GM19351 (cell line): Measurements from ENCODE around the gene PDZD8.
"Not testable (repeated sequence)": the region's sequence is repeated elsewhere in the genome, so short reads cannot be mapped to it uniquely, and the experiment has no call there.

Experiments used
- ATAC-seq: cut with Tn5 transposase; IDR thresholded peaks from one replicate; pipeline ENCODE4 v1.9.1; 2021; ENCODE audit warnings: mild to moderate bottlenecking, moderate library complexity; ENCODE audit not compliant: unreplicated experiment

Gene PDZD8

DNA sequence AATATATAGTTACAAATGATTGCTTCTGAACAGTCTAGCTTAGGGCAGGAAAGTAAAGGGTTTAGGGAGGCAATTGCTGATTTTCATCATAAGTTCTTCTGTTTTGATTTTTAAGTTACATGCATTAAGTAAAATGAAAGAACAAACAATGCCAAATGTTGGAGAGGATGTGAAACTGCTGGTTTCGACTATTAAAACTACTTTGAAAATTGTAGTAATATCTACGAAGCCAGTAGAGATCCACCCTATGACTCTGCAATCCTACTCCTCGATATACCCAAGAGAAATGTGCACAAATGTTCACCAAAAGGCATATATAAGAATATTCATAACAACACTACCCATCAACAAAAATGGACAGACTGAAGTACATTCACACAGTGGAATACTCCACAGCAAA lies 24.3 kb downstream of the PDZD8 start:
- peak; percentile 92 for ATAC-seq

GRCh38 chr10:117348236-117348635 lies 27.0 kb downstream of the PDZD8 start:
- ATAC-seq: no peak

DNA sequence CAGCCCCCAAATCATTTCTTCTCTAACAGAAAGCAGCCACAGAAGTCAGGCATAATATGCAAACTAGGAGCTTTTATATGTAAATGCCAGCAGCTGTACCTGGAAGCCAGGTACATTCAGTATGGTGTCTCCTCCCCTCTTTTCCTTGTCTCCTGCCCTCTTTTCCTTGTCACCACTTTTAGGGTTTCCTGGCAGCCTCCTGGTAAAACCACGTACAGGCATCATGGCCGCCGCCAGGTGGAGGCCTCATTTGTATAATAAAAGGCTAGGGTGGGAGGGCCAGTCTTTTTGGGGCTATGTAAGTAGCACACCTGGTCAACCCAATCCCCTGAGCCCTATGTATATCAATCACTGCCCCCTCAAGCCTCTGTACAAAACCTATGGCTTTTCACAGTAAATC lies 28.7 kb downstream of the PDZD8 start:
- ATAC-seq: no peak

DNA sequence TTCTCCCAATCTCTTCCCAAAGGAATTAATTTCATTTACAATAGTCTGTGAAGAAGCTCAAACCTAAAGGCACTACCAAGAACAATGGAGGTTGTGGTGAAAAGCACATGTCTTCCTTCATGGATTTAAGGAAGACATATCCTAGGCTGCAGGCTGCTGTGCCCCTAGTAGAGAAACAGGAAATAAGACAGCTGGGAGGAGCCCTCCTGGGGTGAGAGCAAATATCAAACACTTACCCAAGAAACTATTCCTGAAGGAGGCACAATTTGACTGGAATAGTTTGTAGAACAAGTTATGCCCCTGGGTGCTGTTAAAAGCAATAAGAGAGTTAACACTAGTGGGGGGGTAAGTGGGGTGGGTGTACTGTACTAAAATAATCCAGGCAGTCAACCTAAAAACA lies 30.1 kb downstream of the PDZD8 start:
- no peak for ATAC-seq

- ATAC-seq: peak; percentile 7
Observed at GRCh38 chr10:117342641-117343040, 32.6 kb downstream of the PDZD8 start.

GRCh38 chr10:117341061-117341460 lies 34.2 kb downstream of the PDZD8 start:
- no peak for ATAC-seq

DNA sequence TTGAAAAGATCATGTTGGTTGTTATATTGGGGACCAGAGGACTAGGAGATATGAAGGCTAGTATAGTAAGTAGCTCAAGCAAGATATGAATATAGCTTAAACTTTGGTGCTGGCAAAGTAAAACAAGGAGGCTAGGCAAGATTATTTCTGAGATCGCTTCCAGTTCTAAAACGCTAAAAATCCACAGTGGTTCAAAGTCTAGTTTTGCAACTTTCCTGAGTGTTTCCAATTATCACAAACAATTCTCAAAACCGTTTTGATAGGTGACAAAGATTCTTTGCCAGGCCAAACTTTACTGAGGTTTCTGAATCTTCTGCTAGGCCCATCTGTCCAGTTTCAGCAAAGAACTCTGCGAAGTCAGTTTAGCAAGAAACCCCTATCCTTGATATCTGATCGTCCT lies 35.3 kb downstream of the PDZD8 start:
- no peak for ATAC-seq

GRCh38 chr10:117339578-117339977 lies 35.7 kb downstream of the PDZD8 start:
- ATAC-seq: no peak

DNA sequence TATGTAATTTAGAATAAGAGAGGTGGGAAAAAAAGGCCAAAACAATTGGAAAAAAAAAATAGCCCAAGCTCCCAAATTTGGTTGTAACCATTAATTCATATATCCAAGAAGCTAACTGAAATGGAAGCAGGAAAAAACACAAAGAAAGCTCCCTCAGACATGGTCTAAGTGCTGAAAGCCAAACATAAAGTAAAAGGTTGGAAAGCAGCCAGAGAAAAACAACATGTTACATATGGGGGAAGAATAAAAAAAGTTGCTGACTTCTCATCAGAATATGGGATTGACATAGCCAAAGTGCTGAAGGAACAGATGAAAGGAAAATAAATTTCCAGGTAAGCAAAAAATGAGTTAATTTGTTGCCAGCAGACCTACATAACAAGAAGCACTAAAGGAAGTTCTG lies 40.3 kb downstream of the PDZD8 start:
- ATAC-seq: no peak

DNA sequence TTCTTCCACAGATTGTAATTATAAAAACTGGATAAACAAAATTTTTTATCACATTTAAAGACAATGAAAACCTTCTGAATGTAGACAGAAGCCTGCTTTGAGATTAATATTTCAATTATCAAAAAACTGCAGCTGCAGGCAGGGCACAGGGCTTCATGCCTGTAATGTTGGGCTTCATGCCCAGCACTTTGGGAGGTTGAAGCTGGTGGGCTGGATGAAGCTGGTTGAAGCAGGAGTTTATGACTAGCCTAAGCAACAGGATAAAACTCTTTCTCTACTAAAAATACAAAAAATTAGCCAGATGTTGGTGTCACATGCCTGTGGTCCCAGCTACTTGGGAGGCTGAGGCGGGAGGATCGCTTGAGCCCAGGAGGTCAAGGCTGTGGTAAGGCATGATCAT lies 41.2 kb downstream of the PDZD8 start:
- ATAC-seq: no peak

DNA sequence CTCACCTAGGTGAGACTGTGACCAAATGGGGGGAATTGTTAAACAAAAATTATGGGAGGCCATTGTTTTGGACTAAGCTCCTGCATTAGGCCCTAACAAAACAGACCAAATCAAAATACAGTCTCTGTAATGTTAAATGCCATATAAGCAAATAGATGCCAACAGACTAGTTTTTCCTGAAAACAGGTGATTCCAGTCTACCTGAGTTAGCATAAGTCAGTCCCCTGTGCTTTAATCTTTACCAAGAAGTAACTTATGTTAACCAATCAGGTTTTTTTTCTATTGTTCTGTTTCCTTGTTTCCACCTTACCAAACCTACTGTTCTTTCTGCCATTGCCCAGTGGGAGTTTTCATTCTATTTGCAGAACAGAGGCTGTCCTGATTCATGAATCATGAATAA lies 48.0 kb downstream of the PDZD8 start:
- no peak for ATAC-seq

GRCh38 chr10:117324367-117324766 lies 50.9 kb downstream of the PDZD8 start:
- no peak for ATAC-seq

DNA sequence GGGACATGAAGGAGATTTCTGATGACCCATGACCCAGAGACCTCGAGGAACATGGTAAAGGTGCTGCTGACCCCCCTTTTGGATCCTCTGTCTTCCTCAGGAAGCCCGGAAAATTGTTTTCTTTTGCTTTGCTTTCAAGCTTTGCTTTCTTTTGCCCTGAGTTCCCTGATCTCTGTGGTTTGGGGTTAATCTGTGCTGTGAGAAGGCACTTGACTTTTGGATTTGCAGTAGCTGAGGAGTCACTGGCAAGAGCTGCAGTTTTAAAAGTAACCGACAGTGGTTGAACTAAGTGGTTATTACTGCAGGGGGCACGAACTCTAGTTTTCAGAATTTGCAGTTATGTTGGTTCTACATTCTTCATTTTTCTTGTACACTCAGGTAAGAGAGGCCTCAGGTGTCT lies 53.0 kb downstream of the PDZD8 start:
- ATAC-seq: no peak

- no peak for ATAC-seq
Observed at GRCh38 chr10:117320050-117320665, 55.1 kb downstream of the PDZD8 start.

DNA sequence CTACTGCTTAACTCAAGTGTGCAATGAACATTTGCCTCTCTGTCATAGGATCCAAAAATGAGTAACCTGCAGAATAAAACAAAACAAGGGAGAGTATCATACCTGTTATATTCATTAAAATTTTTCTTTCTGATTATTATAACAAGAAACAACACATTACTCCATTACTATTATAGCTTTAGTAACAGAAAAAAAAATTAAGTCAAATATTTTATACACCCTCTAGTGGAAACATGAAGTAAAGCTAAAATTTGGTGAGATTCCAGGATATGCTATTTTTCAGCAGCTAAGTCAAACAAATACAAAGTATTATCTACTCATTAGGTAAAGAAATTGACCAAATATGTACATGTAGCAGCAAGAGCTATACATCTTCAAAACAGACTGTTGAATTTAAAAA lies 56.3 kb downstream of the PDZD8 start:
- ATAC-seq: no peak

DNA sequence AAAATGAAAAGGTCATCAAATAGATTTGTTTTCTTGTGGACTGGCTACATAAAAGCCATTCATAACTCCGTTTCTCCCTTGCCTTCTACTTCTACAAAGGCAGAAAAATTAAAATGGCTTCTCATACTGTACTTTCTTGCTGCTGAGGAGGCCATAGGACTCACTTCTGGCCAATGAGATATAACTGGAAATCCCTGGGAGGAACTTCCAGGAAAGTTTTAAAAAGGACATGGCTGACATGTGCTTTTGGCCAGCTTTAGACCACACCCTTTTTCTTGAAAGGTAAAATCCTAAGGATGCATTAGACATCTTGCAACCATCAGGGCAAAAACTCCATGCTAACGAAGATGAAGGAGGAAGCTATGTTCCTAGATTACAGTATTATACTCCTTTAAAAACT lies 58.5 kb downstream of the PDZD8 start:
- no peak for ATAC-seq

DNA sequence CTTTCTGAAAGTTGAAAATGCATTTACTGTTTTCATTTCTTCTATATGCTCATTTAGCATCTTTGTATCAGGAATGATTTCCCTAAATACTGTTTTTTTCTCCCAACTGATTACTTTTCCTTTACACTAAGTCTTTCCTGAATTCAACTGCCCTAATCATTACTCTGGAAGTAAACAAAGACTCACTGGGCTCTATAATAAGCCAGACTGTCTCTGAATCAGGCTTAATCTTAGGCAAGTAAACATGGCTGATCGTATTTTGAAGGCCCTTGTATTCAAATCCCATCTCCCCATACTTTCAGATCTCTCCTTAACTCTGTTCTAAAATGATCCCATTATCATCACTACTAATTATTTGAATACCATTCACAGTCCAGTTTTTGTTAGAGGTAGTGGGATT lies 61.6 kb downstream of the PDZD8 start:
- ATAC-seq: no peak

- ATAC-seq: no peak
Observed at GRCh38 chr10:117312430-117312829, 62.8 kb downstream of the PDZD8 start.

GRCh38 chr10:117311261-117311660 lies 64.0 kb downstream of the PDZD8 start:
- ATAC-seq: no peak

DNA sequence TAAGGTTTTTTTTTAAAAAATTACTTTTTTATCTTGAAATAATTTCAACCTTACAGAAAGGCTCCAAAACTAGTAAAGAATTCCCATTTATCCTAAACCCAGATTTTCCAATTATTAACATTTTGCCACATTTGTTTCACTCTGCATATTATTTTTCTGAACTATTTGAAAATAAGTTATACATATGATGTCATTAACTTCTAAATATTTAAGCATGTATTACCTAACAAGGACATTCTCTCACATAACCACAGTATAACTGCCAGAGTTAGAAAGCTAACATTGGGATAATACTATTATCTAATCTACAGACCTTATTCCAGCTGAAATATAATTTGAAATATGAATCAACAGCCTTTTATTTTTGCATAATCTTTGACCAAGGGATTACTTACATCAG lies 68.6 kb downstream of the PDZD8 start:
- no peak for ATAC-seq

GRCh38 chr10:117303451-117303850 lies 71.8 kb downstream of the PDZD8 start:
- not testable (repeated sequence) for ATAC-seq

GRCh38 chr10:117300671-117301070 lies 74.6 kb downstream of the PDZD8 start:
- ATAC-seq: no peak

- no peak for ATAC-seq
Observed at GRCh38 chr10:117299435-117299834, 75.8 kb downstream of the PDZD8 start.

GRCh38 chr10:117298219-117298618 lies 77.0 kb downstream of the PDZD8 start:
- ATAC-seq: no peak
